Breast epithelium (tissue), 4 donors: ENCODE data around the gene NBAS. TPM values are rescaled to one million over a fixed set of nuclear protein-coding genes. Genes with fewer than 3 reads are reported as not detected.

Experiments
- DNase-seq, 2 donors: peaks; one replicate each; pipeline ENCODE4 v3.0.0-alpha.2; 2019; ENCODE audit warnings: low spot score in 2 of 2
- H3K27ac ChIP-seq, 2 donors: fragments of 200-600 bp; sonication (generic) in 1 of 2; one replicate each; pipeline ENCODE4 v1.5.1; 2016 to 2019; ENCODE audit warnings: mild to moderate bottlenecking in 1 of 2
- H3K27me3 ChIP-seq, 2 donors: fragments of 200-600 bp; sonication (generic) in 1 of 2; one replicate each; pipeline versions ENCODE4 v1.5.1 to v1.6.0; 2017 to 2019; ENCODE audit warnings: control low read depth in 1 of 2, mild to moderate bottlenecking in 1 of 2
- H3K36me3 ChIP-seq: fragments of 200-600 bp; one replicate; pipeline ENCODE4 v1.5.1; 2019
- H3K4me1 ChIP-seq, 2 donors: fragments of 200-600 bp; sonication (generic); one replicate each; pipeline ENCODE4 v1.5.1; 2016 to 2019; ENCODE audit warnings: control low read depth in 1 of 2
- H3K4me3 ChIP-seq, 3 donors: fragments of 200-600 bp; sonication (generic); 1 replicate in 2 of 3; 2 replicates in 1 of 3; pipeline ENCODE4 v1.5.1; 2016 to 2019; ENCODE audit warnings: mild to moderate bottlenecking in 3 of 3, moderate library complexity in 2 of 3
- H3K9me3 ChIP-seq, 2 donors: fragments of 200-600 bp; sonication (generic) in 1 of 2; one replicate each; pipeline ENCODE4 v1.5.1; 2016 to 2019; ENCODE audit warnings: control low read depth in 1 of 2
- CTCF ChIP-seq, 3 donors: fragments of 450-650 bp; IDR thresholded peaks; one replicate each; pipeline ENCODE4 v1.5.1; 2016 to 2017; ENCODE audit warnings: antibody characterized with exemption in 3 of 3, mild to moderate bottlenecking in 3 of 3, moderate library complexity in 3 of 3
- POLR2A ChIP-seq: fragments of 450-650 bp; IDR thresholded peaks from one replicate; pipeline ENCODE4 v1.6.1; 2016; ENCODE audit warnings: antibody characterized with exemption, mild to moderate bottlenecking, moderate library complexity
- POLR2AphosphoS5 ChIP-seq, 3 donors: sonication (generic); formaldehyde crosslinking; IDR thresholded peaks; one replicate each; pipeline ENCODE4 v1.6.1; 2017; ENCODE audit warnings: antibody characterized with exemption in 3 of 3
- intact Hi-C: fragments of 100-400 bp; cut with DNase I; formaldehyde crosslinking; loops from one replicate; pipeline ENCODE4 v1.15.1; 2023; ENCODE audit warnings: low total_unique reads
- total RNA-seq, 3 donors: library from RNA; depleted of rRNA; stranded (reverse); fragments of >200 nt; gene quantifications; one replicate each; pipeline ENCODE4 v1.1.0, GENCODE V29; 2016

The NBAS gene
- total RNA-seq, 3 donors from 2014 or later: 44.9 to 59.1 (median 45.1) TPM

DNA sequence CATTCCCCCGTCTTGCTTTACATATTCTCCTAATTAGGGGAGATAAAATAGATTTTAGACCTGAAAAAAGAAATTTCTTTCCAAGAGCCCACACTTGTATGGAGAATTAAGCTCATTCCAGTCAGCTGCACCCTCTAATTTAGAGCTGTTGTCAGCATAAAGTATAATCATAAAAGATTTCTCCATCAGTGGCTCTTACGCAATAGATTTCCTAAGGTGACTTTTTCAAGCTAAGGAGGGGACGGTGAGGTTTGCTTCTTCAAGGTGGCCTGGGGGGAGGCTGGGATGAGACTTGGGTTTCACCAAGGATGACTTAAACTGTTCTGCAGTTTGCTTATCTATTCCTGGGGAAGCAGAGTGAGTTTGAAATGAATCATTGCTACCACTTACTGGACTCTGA, 426.2 kb downstream of the NBAS start:
- H3K4me3 ChIP-seq: no peak overlapping the region
- no peaks in the 10 kb centered on the region for H3K4me1 ChIP-seq
- intact Hi-C loops: no loop called here
- H3K36me3 ChIP-seq: no peaks in the 10 kb centered on the region
- no peak overlapping the region for H3K27ac ChIP-seq
- no peak for TF ChIP-seq POLR2A
- no peak for TF ChIP-seq POLR2AphosphoS5 (IDR thresholded peaks at IDR 0.05)
- no peak for TF ChIP-seq CTCF (IDR thresholded peaks at IDR 0.05)
- no peaks in the 10 kb centered on the region for H3K9me3 ChIP-seq
- DNase-seq: no peak
- H3K27me3 ChIP-seq: no peaks in the 10 kb centered on the region

DNA sequence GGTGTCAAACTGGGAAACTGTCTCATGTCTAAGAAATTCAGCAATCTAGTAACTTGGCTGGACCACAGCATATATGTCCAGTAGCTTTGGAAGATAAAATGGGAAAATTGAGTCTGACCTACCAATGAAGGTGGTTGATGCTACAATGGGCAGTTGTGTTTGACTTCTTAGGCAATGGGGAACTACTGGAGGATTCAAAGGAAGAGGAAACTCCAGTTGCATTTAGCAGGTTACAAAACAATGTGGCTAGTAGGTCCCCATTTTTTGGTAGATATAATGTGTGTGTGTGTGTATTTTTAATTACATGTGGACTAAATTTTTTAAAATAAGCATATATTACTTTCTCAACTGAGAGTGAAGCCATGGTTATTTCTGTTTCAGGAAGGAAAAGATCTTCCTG, 427.7 kb downstream of the NBAS start:
- no peak for TF ChIP-seq POLR2A
- no peak for TF ChIP-seq POLR2AphosphoS5 (IDR thresholded peaks at IDR 0.05)
- no peak for TF ChIP-seq CTCF (IDR thresholded peaks at IDR 0.05)
- no peak overlapping the region for H3K4me3 ChIP-seq
- no peak for DNase-seq
- no peaks in the 10 kb centered on the region for H3K36me3 ChIP-seq
- no peak overlapping the region for H3K27ac ChIP-seq
- no peaks in the 10 kb centered on the region for H3K27me3 ChIP-seq
- H3K4me1 ChIP-seq: no peaks in the 10 kb centered on the region
- intact Hi-C loops: no loop called here
- no peaks in the 10 kb centered on the region for H3K9me3 ChIP-seq

GRCh38 chr2:15128846-15129245, 432.3 kb downstream of the NBAS start:
- intact Hi-C loops: no loop called here
- no peak overlapping the region for H3K27ac ChIP-seq
- DNase-seq: no peak

DNA sequence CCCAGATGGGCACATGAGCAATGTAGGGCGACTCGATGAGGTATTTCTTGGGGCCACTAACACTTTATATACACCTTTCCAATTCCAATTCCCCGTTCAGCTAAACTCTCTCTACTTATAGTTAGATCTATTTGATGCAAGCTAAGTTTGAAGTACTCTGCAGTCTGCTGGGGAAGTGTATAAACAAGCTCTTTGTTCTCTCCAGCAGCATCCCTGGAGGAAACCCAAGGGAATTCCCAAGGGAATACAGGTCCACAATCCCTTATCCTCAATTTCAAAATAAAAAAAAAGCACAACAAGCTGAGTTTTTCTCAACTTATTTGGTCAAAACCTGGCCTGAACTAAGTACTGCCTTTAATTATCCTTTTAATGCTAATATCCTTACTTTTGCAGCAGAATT, 433.3 kb downstream of the NBAS start:
- intact Hi-C loops: no loop called here
- Histone ChIP-seq H3K4me3 (no peak overlapping the region), H3K36me3 (no peaks in the 10 kb centered on the region), H3K27me3 (no peaks in the 10 kb centered on the region), H3K9me3 (peaks cover 0 to 5% of the 10 kb centered on the region in 2 donors), H3K27ac (no peak overlapping the region), H3K4me1 (no peaks in the 10 kb centered on the region)
- DNase-seq: no peak
- TF ChIP-seq CTCF (IDR thresholded peaks at IDR 0.05): no peak

More at GRCh38 chr2:15128846-15129245, 432.3 kb downstream of the NBAS start:
- no peak overlapping the region for H3K4me3 ChIP-seq
- no peaks in the 10 kb centered on the region for H3K27me3 ChIP-seq
- no peaks in the 10 kb centered on the region for H3K4me1 ChIP-seq
- H3K9me3 ChIP-seq: peaks cover 0 to 5% of the 10 kb centered on the region in 2 donors
- no peaks in the 10 kb centered on the region for H3K36me3 ChIP-seq
- no peak for TF ChIP-seq POLR2A
- TF ChIP-seq POLR2AphosphoS5 (IDR thresholded peaks at IDR 0.05): no peak

DNA sequence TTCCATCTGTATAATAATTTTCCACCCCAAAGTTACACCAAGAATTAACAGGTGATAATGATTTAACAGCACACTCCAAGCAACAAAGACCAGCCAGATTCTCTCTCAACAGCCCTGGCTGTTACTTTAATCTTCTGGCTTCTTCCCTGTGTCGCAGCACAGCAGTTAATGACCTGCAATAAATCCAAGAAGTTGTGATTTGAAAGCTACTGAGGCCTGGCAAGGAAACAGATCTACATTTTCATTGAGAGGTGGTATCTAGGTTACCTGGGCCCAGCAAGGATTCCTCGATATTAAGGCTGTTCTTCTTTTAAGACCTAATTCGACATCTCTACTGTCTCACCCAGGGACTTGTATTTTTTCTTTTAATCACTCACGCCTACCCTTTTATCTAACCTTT, 433.8 kb downstream of the NBAS start:
- H3K36me3 ChIP-seq: no peaks in the 10 kb centered on the region
- H3K4me1 ChIP-seq: no peaks in the 10 kb centered on the region
- no peak for DNase-seq
- no peaks in the 10 kb centered on the region for H3K27me3 ChIP-seq
- no peak for TF ChIP-seq POLR2AphosphoS5 (IDR thresholded peaks at IDR 0.05)
- TF ChIP-seq POLR2A: no peak
- no peak overlapping the region for H3K27ac ChIP-seq
- no peak overlapping the region for H3K4me3 ChIP-seq
- intact Hi-C loops: no loop called here
- H3K9me3 ChIP-seq: peaks cover 0 to 5% of the 10 kb centered on the region in 2 donors

- Histone ChIP-seq H3K9me3 (peaks cover 0 to 5% of the 10 kb centered on the region in 2 donors), H3K36me3 (no peaks in the 10 kb centered on the region), H3K27me3 (no peaks in the 10 kb centered on the region), H3K4me1 (no peaks in the 10 kb centered on the region), H3K4me3 (no peak overlapping the region), H3K27ac (no peak overlapping the region)
- DNase-seq: no peak
- TF ChIP-seq POLR2AphosphoS5 (IDR thresholded peaks at IDR 0.05) (no peak), POLR2A (no peak), CTCF (IDR thresholded peaks at IDR 0.05) (no peak)
- intact Hi-C loops: no loop called here
These were observed 434.8 kb downstream of the NBAS start for GRCh38 chr2:15126373-15126772.
